GM18870 (cell line): ENCODE measurements around the gene OLFM3.

Experiments
- ATAC-seq: cut with Tn5 transposase; IDR thresholded peaks from one replicate; pipeline ENCODE4 v1.9.1; 2021; ENCODE audit warnings: moderate library complexity; ENCODE audit not compliant: unreplicated experiment

OLFM3 gene

GRCh38 chr1:101852936-101853335 is 143.8 kb downstream of the OLFM3 start:
- ATAC-seq, result no peak

DNA sequence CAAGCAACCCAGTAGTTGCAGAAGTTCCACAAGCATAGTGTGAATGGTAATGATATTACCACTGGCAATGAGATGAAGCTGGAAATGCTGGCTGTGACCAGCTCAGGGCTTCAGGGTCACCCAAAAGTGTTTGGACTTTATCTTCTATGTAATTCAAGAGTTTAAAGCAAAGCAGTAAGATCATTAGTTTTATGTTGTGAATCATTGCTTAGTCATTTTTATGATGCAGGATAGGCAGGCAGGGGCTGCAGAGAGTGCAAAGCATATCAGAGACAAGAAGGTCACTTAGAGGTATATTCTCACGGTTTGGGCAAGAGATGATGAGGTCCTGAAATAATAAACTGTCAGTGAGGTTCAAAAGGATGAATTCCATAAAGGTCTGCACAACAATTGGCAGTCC is 147.4 kb downstream of the OLFM3 start:
- ATAC-seq, result no peak

- ATAC-seq, result no peak
These were observed 149.1 kb downstream of the OLFM3 start for GRCh38 chr1:101847626-101848025.

DNA sequence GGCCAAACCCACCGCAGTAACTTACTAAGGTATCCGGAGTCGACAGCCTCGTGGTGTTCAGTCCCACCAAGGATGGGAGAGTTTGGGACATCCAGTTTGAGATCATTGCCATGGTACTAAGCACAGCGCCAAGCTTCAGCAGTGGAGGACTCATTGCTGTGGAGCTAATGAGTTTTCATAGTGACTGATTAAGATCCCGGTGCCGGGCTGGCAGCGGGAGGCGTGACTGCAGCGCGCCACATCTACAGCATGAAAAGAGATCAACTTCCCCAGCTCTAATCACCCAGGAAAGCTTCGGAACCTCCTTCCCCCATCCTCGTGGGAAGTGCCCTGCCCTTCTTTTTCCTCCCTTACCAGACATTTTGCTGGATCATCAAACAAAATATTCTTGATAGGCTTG is 149.9 kb downstream of the OLFM3 start:
- no peak for ATAC-seq

GRCh38 chr1:101843160-101843559 is 153.6 kb downstream of the OLFM3 start:
- no peak for ATAC-seq

DNA sequence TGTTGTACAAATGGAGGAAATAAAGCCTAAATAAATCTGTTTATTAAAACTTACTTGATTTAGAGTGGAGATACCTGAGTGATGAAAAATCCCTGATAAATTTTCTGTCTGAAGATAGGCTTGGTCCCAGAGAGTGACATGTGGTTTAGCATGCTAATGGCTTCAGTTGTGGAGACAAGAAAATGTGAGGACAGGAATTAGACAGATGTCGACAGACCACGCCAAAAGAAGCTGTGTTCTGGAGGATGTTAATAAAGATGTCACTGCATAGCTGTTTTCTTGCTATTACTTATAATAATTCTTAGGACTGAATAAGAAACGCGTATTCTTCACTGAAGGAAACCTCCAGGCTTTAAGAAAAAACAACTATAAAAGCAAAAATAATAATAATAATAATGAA is 154.9 kb downstream of the OLFM3 start:
- ATAC-seq, result no peak

- no peak for ATAC-seq
These were observed 160.7 kb downstream of the OLFM3 start for GRCh38 chr1:101835988-101836387.

DNA sequence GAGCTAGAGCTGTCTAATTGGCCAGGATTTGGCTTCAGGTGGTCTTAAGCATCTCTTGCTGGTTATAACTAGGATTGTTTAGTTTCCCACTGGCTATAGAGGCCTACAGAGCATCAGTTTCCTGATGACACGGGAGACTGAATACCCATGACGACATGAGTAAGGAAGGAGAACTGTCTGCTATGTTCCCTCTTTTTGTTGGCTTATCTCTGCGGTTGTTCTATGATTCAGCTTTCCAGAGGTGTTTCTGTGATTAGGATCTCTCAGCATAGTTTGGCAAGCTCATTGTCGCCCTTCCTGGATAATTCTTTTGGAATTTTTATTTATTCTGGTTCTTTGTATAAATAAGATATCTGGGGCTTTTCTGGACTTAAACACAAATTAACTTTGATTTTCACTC is 163.4 kb downstream of the OLFM3 start:
- no peak for ATAC-seq

- no peak for ATAC-seq
These were observed 170.3 kb downstream of the OLFM3 start for GRCh38 chr1:101826416-101826815.

- ATAC-seq, result peak; percentile 61
These were observed 176.7 kb downstream of the OLFM3 start for GRCh38 chr1:101820071-101820470.

GRCh38 chr1:101816262-101816661 is 180.5 kb downstream of the OLFM3 start:
- no peak for ATAC-seq

DNA sequence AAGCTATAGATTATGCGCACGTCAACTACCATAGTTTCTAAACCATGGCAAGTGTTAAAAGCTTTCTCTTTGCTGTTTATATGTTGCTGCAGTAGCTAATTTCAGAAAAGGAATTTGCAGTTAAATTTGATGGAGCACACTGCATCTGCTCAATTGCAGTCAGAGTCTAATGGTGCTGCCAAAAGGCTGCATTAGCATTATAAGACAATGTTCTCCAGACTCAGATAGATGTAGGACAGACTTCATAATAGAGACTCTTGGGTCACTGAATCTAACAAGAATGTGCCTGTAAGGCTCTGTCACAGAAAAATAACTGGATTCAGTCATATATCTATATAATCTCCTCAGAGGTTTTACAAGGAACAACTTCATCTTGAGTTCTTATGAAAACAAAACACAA is 198.3 kb downstream of the OLFM3 start:
- no peak for ATAC-seq

GRCh38 chr1:101797722-101798121 is 199.0 kb downstream of the OLFM3 start:
- ATAC-seq, result no peak

DNA sequence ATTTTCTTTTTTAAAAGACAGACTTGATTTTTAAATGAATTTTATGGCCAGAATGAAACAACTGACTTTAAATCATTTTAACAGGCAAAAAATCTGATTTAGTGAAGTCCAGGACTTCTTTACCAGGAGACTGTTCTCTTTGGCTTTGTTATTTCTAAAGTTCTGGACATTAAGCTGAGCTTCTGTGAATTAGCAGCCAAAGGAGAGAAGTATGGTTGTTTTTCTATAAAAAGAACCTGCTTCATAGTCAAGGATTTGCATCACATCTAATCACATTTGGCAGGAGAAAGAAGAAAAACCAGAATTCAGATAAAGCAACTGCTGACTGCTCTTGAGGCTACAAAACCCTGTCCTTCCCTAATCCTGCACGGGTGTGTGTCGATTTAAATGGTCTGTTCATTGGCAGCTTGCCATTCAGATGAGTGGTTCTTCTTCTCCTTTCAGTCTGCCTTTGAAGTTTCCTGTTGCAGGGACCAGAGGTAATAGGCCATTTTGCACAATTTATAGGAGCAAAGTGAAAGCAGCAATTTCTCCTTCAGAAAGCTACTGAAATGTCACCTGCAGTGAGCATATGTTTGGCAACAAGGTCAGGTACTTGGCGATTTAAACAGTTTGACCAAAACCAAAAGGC is 215.4 kb downstream of the OLFM3 start:
- ATAC-seq, result no peak

DNA sequence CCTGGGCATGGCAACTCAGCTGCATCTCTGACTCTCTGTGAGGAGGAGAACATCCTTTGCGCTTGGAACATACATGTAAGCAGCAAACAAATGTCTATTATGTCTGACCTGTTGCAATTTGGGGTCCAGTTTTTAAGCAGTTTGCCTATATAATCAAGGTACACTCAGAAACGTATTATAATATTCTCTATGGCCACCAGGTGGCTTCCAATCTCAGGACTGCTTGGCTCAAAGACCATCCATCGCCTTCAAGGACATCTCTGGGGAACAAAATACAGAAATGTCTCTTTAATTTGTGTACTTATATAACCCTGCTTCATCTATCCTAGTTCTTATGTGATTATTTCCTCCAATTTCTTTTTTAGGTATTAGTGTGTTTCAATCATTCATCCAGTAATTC is 227.2 kb downstream of the OLFM3 start:
- ATAC-seq, result peak; percentile 84

DNA sequence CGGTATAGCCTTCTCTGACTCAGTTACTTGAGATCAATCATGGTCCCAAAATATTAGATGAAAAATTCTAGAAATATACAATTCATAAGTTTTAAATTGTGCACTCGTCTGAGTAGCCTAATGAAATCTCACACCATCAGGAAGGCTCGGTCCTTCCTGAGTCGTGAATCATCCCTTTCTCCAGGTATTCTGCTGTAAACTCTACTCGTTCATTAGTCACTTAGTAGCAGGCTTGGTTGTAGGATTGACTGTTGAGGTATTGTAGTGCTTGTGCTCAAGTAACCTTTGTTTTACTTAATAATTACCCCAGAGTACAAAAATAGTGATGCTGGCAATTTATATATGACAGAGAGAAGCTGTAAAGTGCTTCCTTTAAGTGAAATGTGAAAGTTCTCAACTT is 238.7 kb downstream of the OLFM3 start:
- ATAC-seq, result no peak

DNA sequence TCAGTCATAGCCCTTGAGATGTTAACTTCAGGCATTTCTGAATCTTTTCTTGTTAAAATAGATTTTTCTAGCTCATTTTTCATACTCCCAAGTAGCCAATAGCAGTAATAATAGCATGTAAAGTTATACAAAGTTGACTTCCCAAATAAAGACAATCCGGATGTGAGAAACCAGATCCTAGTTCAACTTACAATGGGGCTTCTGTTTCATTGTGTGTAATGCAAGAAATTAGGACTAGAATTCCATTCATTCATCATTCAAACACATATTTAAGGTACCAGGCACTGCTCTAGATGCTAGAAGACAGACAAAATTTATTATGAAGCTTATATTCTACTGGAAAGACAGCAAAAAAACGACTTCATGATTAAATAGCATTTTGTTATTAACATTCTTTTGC is 240.3 kb downstream of the OLFM3 start:
- no peak for ATAC-seq
